HG03196 (cell line): ENCODE measurements around the gene SLC12A4.
"Not testable (repeated sequence)": the region's sequence is repeated elsewhere in the genome, so short reads cannot be mapped to it uniquely, and the experiment has no call there.

Experiments used
- ATAC-seq: cut with Tn5 transposase; IDR thresholded peaks from one replicate; pipeline ENCODE4 v1.9.1; 2021; ENCODE audit not compliant: unreplicated experiment

Gene SLC12A4

GRCh38 chr16:67988675-67989074, 20.2 kb upstream of the SLC12A4 start:
- ATAC-seq = no peak

- no peak for ATAC-seq
Observed at GRCh38 chr16:67987460-67988160, 19.2 kb upstream of the SLC12A4 start.

GRCh38 chr16:67986949-67987348, 18.5 kb upstream of the SLC12A4 start:
- no peak for ATAC-seq

- no peak for ATAC-seq
Observed at GRCh38 chr16:67982011-67982696, 13.7 kb upstream of the SLC12A4 start.

GRCh38 chr16:67979955-67980678, 11.7 kb upstream of the SLC12A4 start, which contains the start of gene DPEP3:
TSS of gene DPEP3 (minus strand) at chr16:67980499. CDS start at chr16:67980380, 119 bp downstream.
- no peak for ATAC-seq

- ATAC-seq = no peak
Observed at GRCh38 chr16:67977469-67978227, 9.2 kb upstream of the SLC12A4 start.

- ATAC-seq = no peak
Observed at GRCh38 chr16:67977005-67977404, 8.6 kb upstream of the SLC12A4 start.

GRCh38 chr16:67976205-67976604, 7.8 kb upstream of the SLC12A4 start:
- no peak for ATAC-seq

- no peak for ATAC-seq
Observed at GRCh38 chr16:67975321-67976105, 7.1 kb upstream of the SLC12A4 start.

- ATAC-seq = not testable (repeated sequence)
Observed at GRCh38 chr16:67972285-67972684, 3.8 kb upstream of the SLC12A4 start.

GRCh38 chr16:67971111-67971510, 2.7 kb upstream of the SLC12A4 start:
- no peak for ATAC-seq

GRCh38 chr16:67969254-67970039, 1.0 kb upstream of the SLC12A4 start:
- no peak for ATAC-seq

- ATAC-seq = peak; percentile 18
Observed at GRCh38 chr16:67967958-67968399, 458 bp downstream of the SLC12A4 start.

- ATAC-seq = peak; percentile 2
Observed at GRCh38 chr16:67967183-67967957, 1.1 kb downstream of the SLC12A4 start.

GRCh38 chr16:67966549-67967182, 1.8 kb downstream of the SLC12A4 start:
- no peak for ATAC-seq

GRCh38 chr16:67965668-67966548, 2.5 kb downstream of the SLC12A4 start:
- ATAC-seq = no peak

GRCh38 chr16:67964477-67965131, 3.8 kb downstream of the SLC12A4 start:
- ATAC-seq = no peak
